GM18517 (cell line): ENCODE results near the gene INPP5B.
A peak's percentile ranks its signal among the peaks of the same experiment; 100 is the strongest.

ENCODE experiments used
- ATAC-seq: cut with Tn5 transposase; IDR thresholded peaks from one replicate; pipeline ENCODE4 v1.9.1; 2021; ENCODE audit warnings: mild to moderate bottlenecking, moderate library complexity; ENCODE audit not compliant: unreplicated experiment

INPP5B gene

GRCh38 chr1:37879865-37880264 is 67.0 kb downstream of the INPP5B start:
- no peak for ATAC-seq

- no peak for ATAC-seq
These were observed 68.8 kb downstream of the INPP5B start for GRCh38 chr1:37878071-37878470.

- ATAC-seq: no peak
These were observed 71.0 kb downstream of the INPP5B start for GRCh38 chr1:37875833-37876232.

- no peak for ATAC-seq
These were observed 74.2 kb downstream of the INPP5B start for GRCh38 chr1:37872692-37873091.

- ATAC-seq: no peak
These were observed 78.4 kb downstream of the INPP5B start for GRCh38 chr1:37868466-37868865.

- ATAC-seq: no peak
These were observed 79.1 kb downstream of the INPP5B start for GRCh38 chr1:37867784-37868183.

- ATAC-seq: no peak
These were observed 80.4 kb downstream of the INPP5B start for GRCh38 chr1:37866491-37866890.

DNA sequence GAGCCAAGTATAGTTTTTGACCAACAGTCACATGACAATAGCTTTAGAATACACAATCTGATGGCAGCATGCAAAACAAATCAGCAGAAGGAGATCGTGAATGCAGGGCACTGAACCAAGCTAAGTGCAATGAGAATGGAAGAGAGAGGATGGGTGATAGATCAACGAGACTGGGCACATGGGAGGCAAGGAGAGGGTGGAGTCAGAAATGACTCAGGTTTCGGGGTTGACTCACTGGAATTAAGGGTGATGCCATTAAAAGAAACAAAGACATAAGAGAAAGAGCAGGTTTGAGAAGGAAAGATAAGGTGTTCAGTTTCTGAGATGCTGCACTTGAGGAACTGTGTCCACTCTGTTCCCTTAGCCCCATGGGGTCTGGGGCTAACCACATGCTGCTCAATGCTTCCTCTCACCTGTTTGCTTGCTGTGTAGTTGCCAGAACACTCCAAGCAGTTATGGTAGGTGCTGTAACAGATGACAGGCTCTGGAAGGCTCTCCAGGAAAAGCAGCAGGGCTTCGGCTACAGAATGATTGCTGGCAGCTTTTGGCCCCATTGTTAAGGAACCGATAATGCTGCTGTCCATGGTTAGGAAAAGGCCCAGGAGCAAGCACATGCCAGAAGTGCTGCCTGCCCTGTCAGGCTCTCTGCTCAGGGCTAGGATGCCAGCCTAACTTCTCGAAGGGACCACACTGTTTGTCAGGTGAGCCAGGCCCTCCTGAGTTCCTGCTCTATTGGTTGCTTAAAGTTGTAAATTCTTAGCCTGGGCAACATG is 81.3 kb downstream of the INPP5B start:
- ATAC-seq: no peak

GRCh38 chr1:37862330-37862729 is 84.5 kb downstream of the INPP5B start:
- no peak for ATAC-seq

GRCh38 chr1:37861151-37861550 is 85.7 kb downstream of the INPP5B start:
- ATAC-seq: no peak

DNA sequence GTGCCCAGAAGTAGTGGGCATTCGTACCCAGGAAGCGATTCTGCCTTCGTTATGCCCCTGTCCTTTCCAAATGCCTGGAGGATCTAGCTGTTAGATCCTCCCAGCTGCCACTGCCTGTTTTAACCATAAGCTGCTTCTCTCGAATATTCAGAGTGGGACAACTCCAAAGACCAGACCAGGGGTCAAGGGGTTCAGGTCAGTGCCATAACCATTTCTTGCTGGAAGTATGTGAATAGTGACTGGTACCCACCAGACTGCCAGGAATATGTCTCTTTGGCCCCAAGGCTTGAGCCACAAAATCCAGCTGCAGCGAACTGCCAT is 86.5 kb downstream of the INPP5B start:
- ATAC-seq: no peak

GRCh38 chr1:37859507-37860345 is 87.1 kb downstream of the INPP5B start, which contains the start of gene MTF1:
Gene MTF1, minus strand, starts transcription at chr1:37859592. Its CDS starts 1,934 bp downstream, at chr1:37857658.
- peak; percentile 72 for ATAC-seq

DNA sequence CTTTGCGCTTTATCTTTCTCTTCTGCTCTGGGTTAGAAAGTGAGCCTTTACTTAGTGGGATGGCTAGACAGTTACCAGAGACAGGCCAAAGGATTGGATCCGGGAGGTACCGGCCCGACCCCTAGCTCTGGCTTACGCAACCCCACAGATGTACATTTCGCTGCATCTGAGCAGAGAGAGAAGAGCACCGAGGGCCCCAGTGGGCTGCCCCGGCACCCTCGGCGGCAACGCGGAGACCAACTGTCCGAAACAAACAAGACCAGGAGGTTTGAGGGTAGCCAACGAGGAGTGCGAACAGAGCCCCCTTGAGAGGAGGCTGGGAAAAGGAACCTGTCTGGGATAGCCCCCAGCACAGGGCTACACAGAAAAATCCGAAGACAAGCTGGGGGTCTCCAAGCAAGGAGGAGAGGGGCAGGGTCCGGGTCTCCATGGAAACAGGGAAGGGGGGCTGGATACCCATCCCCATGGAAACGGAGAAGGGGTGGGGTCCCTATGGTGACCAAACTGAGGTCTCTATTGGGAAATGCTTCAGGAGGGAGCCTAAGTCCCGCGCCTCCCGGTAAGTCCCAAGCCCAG is 87.8 kb downstream of the INPP5B start:
- ATAC-seq: peak; percentile 12

DNA sequence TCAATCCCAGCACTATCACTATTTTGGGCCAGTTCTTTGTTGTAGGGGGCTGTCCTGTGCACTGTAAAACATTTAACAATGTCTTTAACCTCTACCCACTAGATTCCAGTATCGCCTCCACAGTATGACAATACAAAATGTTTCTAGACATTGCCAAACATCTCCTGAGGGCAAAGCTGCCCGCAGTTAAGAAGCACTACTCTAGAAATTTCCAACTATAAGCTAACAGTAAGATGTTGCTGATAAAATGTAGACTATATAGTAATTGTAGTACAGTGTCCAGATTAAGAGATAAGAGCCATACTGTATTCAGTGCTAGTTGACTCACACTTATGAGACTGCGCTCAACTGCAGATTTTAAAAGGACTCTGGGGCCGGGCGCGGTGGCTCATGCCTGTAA is 92.4 kb downstream of the INPP5B start:
- ATAC-seq: no peak

DNA sequence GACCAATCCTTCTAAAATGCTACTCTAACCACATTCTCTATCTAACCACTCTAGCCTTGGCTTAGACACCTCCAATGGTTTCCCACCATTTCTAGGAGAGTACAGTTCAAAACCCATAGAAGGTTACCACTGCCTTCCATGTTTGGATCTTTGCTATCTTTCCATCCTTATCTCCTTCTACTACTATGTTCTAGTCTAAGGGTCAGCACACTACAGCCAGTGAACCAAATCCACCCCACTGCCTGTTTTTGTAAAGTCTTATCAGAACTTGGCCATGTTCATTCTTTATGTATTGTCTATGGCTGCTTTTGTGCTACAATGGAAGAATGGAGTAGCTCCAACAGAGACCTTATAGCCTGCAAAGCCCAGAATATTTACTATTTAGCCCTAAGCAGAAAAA is 93.7 kb downstream of the INPP5B start:
- no peak for ATAC-seq

DNA sequence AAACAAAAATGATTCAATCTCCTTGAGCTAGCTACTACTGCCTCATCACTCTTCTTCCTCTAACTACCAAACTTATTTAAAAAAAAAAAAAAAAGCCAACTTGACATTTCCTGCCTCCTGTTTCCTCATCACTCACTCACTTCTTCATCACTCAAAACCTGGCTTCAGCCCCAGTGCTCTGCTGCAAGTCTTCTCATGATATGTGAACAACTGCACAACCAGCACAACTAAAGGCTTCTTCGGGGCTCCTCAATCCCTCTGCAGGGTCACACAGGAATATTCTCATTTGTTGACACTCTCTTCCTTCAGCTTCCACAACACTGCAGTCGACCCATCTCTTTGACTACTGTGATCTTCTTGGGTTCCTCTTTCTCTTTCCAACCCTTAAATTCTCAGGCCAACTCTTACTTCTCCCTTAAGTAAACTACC is 95.1 kb downstream of the INPP5B start:
- no peak for ATAC-seq

DNA sequence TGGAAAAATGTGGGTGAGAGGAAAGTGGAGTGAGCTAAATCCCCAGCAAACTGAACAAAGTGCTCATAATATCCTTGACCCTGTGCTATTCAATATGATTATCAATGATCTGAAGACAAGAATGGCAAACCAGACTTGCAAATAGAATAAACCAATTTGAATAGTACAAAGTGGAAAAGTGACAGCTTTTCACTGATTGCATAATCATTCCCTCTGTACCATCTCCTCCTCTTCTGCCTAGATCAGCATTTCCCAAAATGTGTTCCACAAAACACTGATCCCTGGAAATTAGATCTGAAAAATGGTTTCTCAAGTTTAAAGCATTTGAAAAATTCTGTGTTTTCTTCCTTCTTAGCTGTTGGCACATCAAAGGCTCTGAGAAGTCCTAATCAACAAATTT is 95.6 kb downstream of the INPP5B start:
- no peak for ATAC-seq

- no peak for ATAC-seq
These were observed 96.4 kb downstream of the INPP5B start for GRCh38 chr1:37850352-37850955.

- ATAC-seq: no peak
These were observed 97.4 kb downstream of the INPP5B start for GRCh38 chr1:37849480-37849879.

DNA sequence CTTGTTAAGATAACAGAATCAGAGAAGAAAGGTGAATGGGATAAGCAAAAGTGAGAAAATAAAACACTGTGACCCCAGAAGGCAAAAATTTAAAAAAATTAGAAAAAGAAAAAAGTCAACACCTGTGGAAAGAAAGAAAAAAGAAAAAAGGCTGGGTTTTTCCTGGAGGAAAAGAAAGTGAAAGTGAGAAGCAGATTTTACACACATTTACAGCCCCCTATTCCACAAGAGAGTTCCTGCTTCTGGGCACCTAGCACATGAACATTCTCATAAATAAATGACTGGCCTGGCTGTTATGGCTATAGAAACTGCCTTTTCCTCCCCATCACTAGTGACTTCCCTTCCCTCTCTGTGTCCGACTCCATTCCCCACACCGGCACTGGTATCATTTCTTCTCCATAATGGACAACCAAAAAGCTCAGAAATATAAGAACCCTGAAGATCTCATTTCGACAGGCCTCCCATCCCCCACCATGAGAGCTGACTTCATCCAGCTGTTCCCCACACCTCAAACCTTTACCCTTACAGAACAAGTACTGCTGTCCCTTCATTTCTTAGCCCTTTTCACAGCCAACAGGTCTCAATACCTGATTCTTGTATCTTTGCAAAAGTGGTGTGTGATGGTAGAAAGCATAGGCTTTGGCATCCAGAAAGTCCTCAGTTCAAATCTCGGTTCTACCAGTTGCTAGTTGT is 100.1 kb downstream of the INPP5B start:
- ATAC-seq: no peak

DNA sequence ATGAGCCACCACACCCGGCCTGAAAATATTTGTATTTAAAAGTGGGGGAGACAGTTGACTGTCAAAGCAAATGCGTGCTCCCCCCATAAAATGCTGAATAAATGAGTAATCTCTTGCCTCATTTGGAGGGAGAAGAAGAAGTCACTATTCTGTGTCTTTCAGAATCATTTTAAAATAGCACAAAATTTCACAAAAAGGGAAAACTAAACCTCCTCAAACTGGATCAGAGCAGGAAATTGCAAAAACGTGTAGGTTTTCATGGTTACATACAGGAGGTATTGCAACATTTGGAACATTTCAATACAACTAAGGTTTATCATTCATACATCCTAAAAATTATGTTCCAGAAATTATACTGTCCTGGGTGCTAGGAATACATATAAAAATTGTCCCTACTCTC is 101.1 kb downstream of the INPP5B start:
- no peak for ATAC-seq
